B cell (primary cell): ENCODE data around the gene NKX1-2. TPM values are rescaled to one million over a fixed set of nuclear protein-coding genes. Genes with fewer than 3 reads are reported as not detected.

Source experiments
- ATAC-seq: fragments of 200-7000 bp; cut with Tn5 transposase; one replicate; pipeline ENCODE4 v1.10.0; 2021; ENCODE audit warnings: low read depth, mild to moderate bottlenecking, moderate number of reproducible peaks, moderate library complexity
- CTCF ChIA-PET: fragments of 350-600 bp; sonication (Branson Sonifier 250); formaldehyde crosslinking; loops from one replicate; lab custom pipeline; 2021; ENCODE audit warnings: antibody characterized with exemption, inconsistent platforms; lab: Charles Lee
- POLR2A ChIA-PET: fragments of 350-600 bp; sonication (Branson Sonifier 250); formaldehyde crosslinking; loops from one replicate; lab custom pipeline; 2021; ENCODE audit warnings: antibody characterized with exemption; lab: Charles Lee
- DNase-seq: peaks from one replicate; pipeline ENCODE4 v3.0.0; 2013
- H2AFZ ChIP-seq: 2 replicates; pipeline ENCODE4 v1.6.1; 2012; ENCODE audit warnings: mild to moderate bottlenecking, low read depth, low read length; ENCODE audit not compliant: insufficient read depth, poor library complexity, severe bottlenecking
- H3K27ac ChIP-seq, 2 donors: 1 replicate in 1 of 2; 2 replicates in 1 of 2; pipeline ENCODE4 v1.5.1; 2012 to 2013; ENCODE audit warnings: low read length in 2 of 2, mild to moderate bottlenecking in 2 of 2, moderate library complexity in 1 of 2
- H3K27me3 ChIP-seq, 4 experiments: fragments of 200-600 bp in 1 of 4; sonication (generic) in 1 of 4; replicated peaks in 1 of 4; 1 replicate in 2 of 4; 2 replicates in 2 of 4; pipeline versions ENCODE4 v1.6.1 to v1.7.0; 2013 to 2016; ENCODE audit warnings: low read length in 3 of 4, mild to moderate bottlenecking in 2 of 4, mixed read lengths in 1 of 4, moderate library complexity in 1 of 4; ENCODE audit not compliant: insufficient read depth in 4 of 4, control insufficient read depth in 3 of 4; ENCODE audit errors: control extremely low read depth in 1 of 4
- H3K36me3 ChIP-seq, 2 experiments: replicated peaks in 1 of 2; 1 replicate in 1 of 2; 2 replicates in 1 of 2; pipeline versions ENCODE4 v1.6.1 to v1.7.1; 2013; ENCODE audit warnings: low read length in 1 of 2; ENCODE audit not compliant: insufficient read depth in 2 of 2, control insufficient read depth in 1 of 2; ENCODE audit errors: control extremely low read depth in 1 of 2, extremely low read depth in 1 of 2
- H3K4me1 ChIP-seq, 2 donors: fragments of 200-600 bp in 1 of 2; sonication (generic) in 1 of 2; 1 replicate in 1 of 2; 2 replicates in 1 of 2; pipeline versions ENCODE4 v1.5.1 to v1.6.1; 2013 to 2017; ENCODE audit warnings: low read length in 2 of 2; ENCODE audit not compliant: control insufficient read depth in 2 of 2, insufficient read depth in 2 of 2
- H3K4me2 ChIP-seq: replicated peaks from 2 replicates; pipeline ENCODE3; 2012; ENCODE audit warnings: mild to moderate bottlenecking, low read depth, low read length; ENCODE audit not compliant: poor library complexity, severe bottlenecking
- H3K4me3 ChIP-seq, 5 experiments: fragments of 200-600 bp in 1 of 5; sonication (generic) in 1 of 5; 1 replicate in 3 of 5; 2 replicates in 2 of 5; pipeline versions ENCODE4 v1.5.1 to v1.7.0; 2011 to 2016; ENCODE audit warnings: low read length in 4 of 5, mild to moderate bottlenecking in 4 of 5, low read depth in 2 of 5, control low read depth in 1 of 5, moderate library complexity in 1 of 5; ENCODE audit not compliant: insufficient read depth in 1 of 5; ENCODE audit errors: control extremely low read depth in 1 of 5, extremely low read depth in 1 of 5
- H3K79me2 ChIP-seq: fragments of 200-600 bp; sonication (generic); one replicate; pipeline ENCODE4 v1.6.0; 2016; ENCODE audit warnings: low read length; ENCODE audit not compliant: control insufficient read depth, insufficient read depth
- H3K9ac ChIP-seq: fragments of 200-600 bp; sonication (generic); 2 replicates; pipeline ENCODE4 v1.6.1; 2017; ENCODE audit warnings: mild to moderate bottlenecking, low read length, moderate library complexity
- H3K9me3 ChIP-seq, 3 donors: one replicate each; pipeline versions ENCODE4 v1.6.1 to v1.7.1; 2013; ENCODE audit warnings: low read length in 2 of 3; ENCODE audit not compliant: control insufficient read depth in 2 of 3, insufficient read depth in 1 of 3; ENCODE audit errors: control extremely low read depth in 1 of 3
- H4K20me1 ChIP-seq: 2 replicates; pipeline ENCODE4 v1.6.0; 2012; ENCODE audit warnings: mild to moderate bottlenecking, low read length; ENCODE audit not compliant: insufficient read depth, control insufficient read depth, poor library complexity, severe bottlenecking
- H3K27ac Mint-ChIP-seq: one replicate; pipeline ENCODE4 v1.8.0; 2021; ENCODE audit warnings: mixed read lengths
- H3K27me3 Mint-ChIP-seq: one replicate; pipeline ENCODE4 v1.8.0; 2021; ENCODE audit warnings: mixed read lengths
- H3K4me1 Mint-ChIP-seq: one replicate; pipeline ENCODE4 v1.8.0; 2021; ENCODE audit warnings: mixed read lengths
- H3K4me3 Mint-ChIP-seq: one replicate; pipeline ENCODE4 v1.8.0; 2021; ENCODE audit warnings: mixed read lengths
- H3K9me3 Mint-ChIP-seq: one replicate; pipeline ENCODE4 v1.8.0; 2022; ENCODE audit warnings: mixed read lengths; ENCODE audit not compliant: insufficient read depth
- EZH2 ChIP-seq: IDR thresholded peaks from 2 replicates; pipeline ENCODE4 v1.6.1; 2012; ENCODE audit warnings: borderline replicate concordance, low read depth, mild to moderate bottlenecking, moderate library complexity, low read length; ENCODE audit not compliant: insufficient read depth, poor library complexity, severe bottlenecking
- WGBS: methylation state at CpG from one replicate; pipeline ENCODE4 v1.1.5; 2013; ENCODE audit warnings: missing lambda C conversion rate; ENCODE audit not compliant: insufficient coverage; 5-methylcytosine and 5-hydroxymethylcytosine counted together
- intact Hi-C: fragments of 100-400 bp; cut with micrococcal nuclease; formaldehyde crosslinking; loops from one replicate; pipeline ENCODE4 v1.10.0; 2022
- polyA plus RNA-seq: library from polyadenylated mRNA; depleted of rRNA; stranded (reverse); fragments of >200 nt; gene quantifications from 2 replicates; pipeline ENCODE4 v1.2.3, GENCODE V29; 2012
- total RNA-seq, 2 donors: library from RNA; stranded (reverse); fragments of 120-200 nt in 1 of 2; gene quantifications; 1 replicate in 1 of 2; 2 replicates in 1 of 2; pipeline versions ENCODE4 v1.2.3 to v1.2.4, GENCODE V29; 2013 to 2022
- TF ChIP-seq, protein P1 (sequence below): fragments of 200-600 bp; IDR thresholded peaks from one replicate; pipeline ENCODE4 v1.8.0; 2022; ENCODE audit warnings: antibody characterized with exemption, mild to moderate bottlenecking

The NKX1-2 gene
- total and polyA plus RNA-seq, 2 donors (not counting 1 experiment from before 2014, with no cell fraction given) = not detected

DNA sequence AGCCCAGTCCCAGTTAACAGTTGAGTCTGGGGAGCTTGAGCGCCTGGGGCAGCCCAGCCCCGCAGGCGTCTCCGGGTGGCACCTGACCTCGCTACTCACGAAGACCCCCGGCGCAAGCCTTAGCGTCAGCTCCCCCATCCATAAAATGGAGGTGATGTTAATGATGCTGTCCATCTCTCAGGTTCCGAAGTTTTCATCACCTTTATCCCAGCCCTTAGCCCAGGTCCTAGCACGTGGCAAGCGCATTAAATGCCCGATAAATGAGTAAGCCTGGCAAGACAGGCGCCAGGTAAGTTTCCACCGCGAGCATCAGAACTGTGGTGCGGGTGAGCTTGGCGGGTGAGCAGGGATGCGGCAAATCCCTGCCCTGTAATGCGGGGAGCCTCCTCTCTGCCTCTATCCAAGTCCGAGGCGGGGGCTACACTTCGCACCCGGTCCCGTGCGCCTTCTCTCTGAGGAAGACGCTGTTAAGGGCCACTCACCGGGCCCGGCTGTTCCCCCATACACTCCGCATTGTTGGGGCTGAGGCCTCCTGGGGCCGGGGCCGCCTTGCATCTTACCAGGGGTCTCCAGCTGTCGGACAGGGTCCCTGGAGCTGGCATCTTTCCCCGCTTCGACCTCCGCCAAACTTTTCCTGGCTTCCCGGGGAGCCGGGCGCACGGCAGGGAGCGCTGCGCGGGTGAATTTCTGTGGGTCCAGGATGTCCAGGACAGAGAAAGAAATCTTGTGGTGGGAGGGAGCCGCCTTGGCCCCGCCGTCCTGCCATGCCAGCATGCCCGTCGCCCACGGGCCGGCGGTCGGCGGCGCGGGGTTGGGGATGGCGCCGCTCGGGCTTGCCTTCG lies 444 bp downstream of the NKX1-2 start:
- Histone ChIP-seq H2AFZ (no peak overlapping the region), H3K4me1 (peaks cover 31 to 42% of the 10 kb centered on the region in 2 donors), H3K4me3 (peak overlapping the region in 2 of 5 experiments; percentile 7 to 16), H3K79me2 (no peaks in the 10 kb centered on the region), H3K27ac (no peak overlapping the region), H4K20me1 (no peaks in the 10 kb centered on the region), H3K4me2 (peak overlapping the region; percentile 78), H3K27me3 (peaks cover 0 to 70% (median 49%) of the 10 kb centered on the region in 4 experiments), H3K36me3 (no peaks in the 10 kb centered on the region), H3K9me3 (peaks cover 0 to 3% (median 0%) of the 10 kb centered on the region in 3 donors), H3K9ac (peak overlapping the region; percentile 32)
- Mint-ChIP-seq H3K4me3 (peak overlapping the region; percentile 63), H3K4me1 (peaks cover 28% of the 10 kb centered on the region), H3K27me3 (peaks cover 74% of the 10 kb centered on the region), H3K9me3 (no peaks in the 10 kb centered on the region), H3K27ac (no peak overlapping the region)
- POLR2A ChIA-PET = no interaction called here
- intact Hi-C loops = no loop called here
- CTCF ChIA-PET = interaction anchor here (0.7 kb wide), 1 partner anchor 12 kb away, joined by 3 read pairs; the partner anchor contains the start of gene LHPP
- WGBS = 3% methylated on average over 51 of the region's 59 CpGs
- no peak for ATAC-seq
- DNase-seq = peak; percentile 42
- TF ChIP-seq, protein P1, sequence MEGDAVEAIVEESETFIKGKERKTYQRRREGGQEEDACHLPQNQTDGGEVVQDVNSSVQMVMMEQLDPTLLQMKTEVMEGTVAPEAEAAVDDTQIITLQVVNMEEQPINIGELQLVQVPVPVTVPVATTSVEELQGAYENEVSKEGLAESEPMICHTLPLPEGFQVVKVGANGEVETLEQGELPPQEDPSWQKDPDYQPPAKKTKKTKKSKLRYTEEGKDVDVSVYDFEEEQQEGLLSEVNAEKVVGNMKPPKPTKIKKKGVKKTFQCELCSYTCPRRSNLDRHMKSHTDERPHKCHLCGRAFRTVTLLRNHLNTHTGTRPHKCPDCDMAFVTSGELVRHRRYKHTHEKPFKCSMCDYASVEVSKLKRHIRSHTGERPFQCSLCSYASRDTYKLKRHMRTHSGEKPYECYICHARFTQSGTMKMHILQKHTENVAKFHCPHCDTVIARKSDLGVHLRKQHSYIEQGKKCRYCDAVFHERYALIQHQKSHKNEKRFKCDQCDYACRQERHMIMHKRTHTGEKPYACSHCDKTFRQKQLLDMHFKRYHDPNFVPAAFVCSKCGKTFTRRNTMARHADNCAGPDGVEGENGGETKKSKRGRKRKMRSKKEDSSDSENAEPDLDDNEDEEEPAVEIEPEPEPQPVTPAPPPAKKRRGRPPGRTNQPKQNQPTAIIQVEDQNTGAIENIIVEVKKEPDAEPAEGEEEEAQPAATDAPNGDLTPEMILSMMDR = no peak
- TF ChIP-seq EZH2 = peak; percentile 38

DNA sequence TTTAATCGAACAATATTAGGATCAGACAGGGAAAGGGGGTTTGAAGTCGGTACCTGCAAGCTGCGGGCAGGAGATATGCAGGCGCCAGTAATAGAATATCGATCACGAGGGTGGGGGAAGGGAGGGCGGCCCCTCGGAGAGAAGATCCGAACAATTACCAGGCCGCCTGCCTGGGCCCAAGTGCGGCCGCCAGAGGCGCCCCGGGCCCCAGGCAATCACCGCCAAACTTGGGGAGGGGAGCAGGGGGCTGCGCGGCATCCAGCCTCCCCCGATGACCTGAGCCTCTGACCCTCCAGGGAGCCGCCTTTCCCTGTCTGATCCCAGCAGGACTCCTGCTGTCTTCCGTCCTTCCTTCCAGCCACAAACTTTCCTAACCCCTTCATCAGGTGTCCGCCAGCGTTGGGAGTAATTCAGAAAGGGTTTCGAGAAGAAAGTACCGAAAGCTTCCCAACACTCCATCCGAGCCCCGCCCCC lies 1.1 kb downstream of the NKX1-2 start:
- Mint-ChIP-seq H3K9me3 (no peaks in the 10 kb centered on the region), H3K4me1 (peaks cover 28% of the 10 kb centered on the region), H3K27me3 (peaks cover 67% of the 10 kb centered on the region), H3K27ac (no peak overlapping the region), H3K4me3 (peak overlapping the region; percentile 79)
- H4K20me1 ChIP-seq = no peaks in the 10 kb centered on the region
- intact Hi-C loops = no loop called here
- H3K27ac ChIP-seq = no peak overlapping the region
- TF ChIP-seq, protein P1 = no peak
- peak; percentile 18 for TF ChIP-seq EZH2
- peaks cover 0 to 3% (median 0%) of the 10 kb centered on the region in 3 donors for H3K9me3 ChIP-seq
- DNase-seq = peak; percentile 37
- CTCF ChIA-PET = interaction anchor here (0.7 kb wide), 1 partner anchor 12 kb away, joined by 3 read pairs; the partner anchor contains the start of gene LHPP
- H3K79me2 ChIP-seq = no peaks in the 10 kb centered on the region
- WGBS = 3% methylated on average over 24 of the region's 26 CpGs
- no peaks in the 10 kb centered on the region for H3K36me3 ChIP-seq
- H2AFZ ChIP-seq = no peak overlapping the region
- no peak overlapping the region for H3K9ac ChIP-seq
- peak overlapping the region; percentile 78 for H3K4me2 ChIP-seq
- H3K4me1 ChIP-seq = peaks cover 31 to 42% of the 10 kb centered on the region in 2 donors
- POLR2A ChIA-PET = no interaction called here
- peaks cover 0 to 67% (median 45%) of the 10 kb centered on the region in 4 experiments for H3K27me3 ChIP-seq
- ATAC-seq = no peak
- peak overlapping the region in 1 of 5 experiments; percentile 16 for H3K4me3 ChIP-seq
